ENCODE results near the gene RAD51B. TPM values are rescaled to one million over a fixed set of nuclear protein-coding genes. Genes with fewer than 3 reads are reported as not detected.

Gene RAD51B
- total RNA-seq, 2 donors from 2014 or later = 31.1 to 67.3 TPM

DNA sequence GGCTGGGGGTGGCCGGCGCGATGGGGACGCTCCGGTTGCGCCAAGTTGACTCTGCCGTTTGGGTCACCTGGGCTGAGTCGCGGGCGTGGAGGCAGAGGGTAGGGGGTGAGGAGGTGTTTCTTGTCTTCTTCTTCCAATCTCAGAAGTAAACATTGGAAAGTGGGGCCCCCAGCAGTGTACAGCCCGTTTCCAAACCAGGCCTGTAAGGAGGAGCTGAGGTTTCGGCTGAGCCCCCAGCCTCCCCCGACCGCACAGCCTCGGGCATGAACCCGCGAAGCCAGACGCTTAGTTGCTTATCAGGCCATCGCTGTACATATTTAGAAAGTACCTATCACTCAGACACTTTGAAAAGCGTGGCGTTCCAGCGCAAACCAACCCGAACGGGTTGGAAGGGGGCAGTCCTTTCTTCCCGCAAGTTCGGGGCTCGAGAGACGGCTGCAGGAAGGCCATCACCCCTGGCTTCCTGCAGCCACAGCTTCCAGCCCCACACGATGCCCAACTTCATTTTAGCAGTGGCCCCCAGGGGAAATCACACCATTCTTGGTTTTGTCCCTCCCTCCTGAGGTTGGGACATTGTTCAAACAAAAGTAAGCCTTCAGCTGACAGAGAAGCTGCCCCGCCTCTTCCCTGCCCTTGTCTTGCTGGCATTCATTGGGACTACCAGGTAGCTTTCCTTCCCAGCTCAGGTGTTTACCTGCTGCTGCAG, 809.2 kb downstream of the RAD51B start:
- H3K27ac Mint-ChIP-seq = peak overlapping the region in 1 of 2 donors; percentile 81
- H3K4me1 Mint-ChIP-seq (ENCODE audit: low read depth in 2 of 2) = peaks cover 5 to 16% of the 10 kb centered on the region in 2 donors
- DNase-seq (ENCODE audit: low spot score) (no peak), ATAC-seq (peak in 1 of 2 donors; percentile 52)
- peaks cover 0 to 2% of the 10 kb centered on the region in 2 donors for H3K27me3 Mint-ChIP-seq
- no peaks in the 10 kb centered on the region for H3K9me3 Mint-ChIP-seq
- H3K36me3 Mint-ChIP-seq = no peaks in the 10 kb centered on the region
- H3K4me3 Mint-ChIP-seq = peak overlapping the region; percentile 55

DNA sequence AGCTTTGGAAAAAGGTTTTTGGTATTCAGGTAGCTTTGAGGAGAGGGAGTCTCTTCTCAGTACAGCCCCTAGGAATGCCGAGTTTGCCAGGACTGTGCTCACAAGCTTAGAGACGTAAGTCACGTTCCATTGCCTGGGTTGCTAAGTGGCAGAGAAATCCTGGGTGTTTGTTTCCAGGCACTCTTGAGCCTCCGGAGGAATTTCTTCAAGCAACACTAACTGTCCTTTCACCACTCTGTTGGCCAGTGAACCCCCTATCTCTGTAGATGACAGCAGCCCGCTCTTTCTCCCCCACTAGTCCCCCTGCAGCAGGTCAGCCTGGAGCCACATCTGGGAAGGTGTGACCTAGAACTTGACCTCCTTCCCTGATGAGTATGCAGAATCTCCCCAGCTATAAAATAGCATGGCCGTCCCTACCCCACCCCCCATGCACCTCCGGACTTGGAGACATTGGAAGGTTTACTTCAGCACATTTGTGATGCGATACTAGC, 810.5 kb downstream of the RAD51B start:
- no peak for ATAC-seq
- H3K27ac Mint-ChIP-seq = no peak overlapping the region
- H3K4me1 Mint-ChIP-seq (ENCODE audit: low read depth in 2 of 2) = peaks cover 5 to 16% of the 10 kb centered on the region in 2 donors

GRCh38 chr14:68630611-68631393, 811.2 kb downstream of the RAD51B start:
- Mint-ChIP-seq H3K9me3 (no peaks in the 10 kb centered on the region), H3K36me3 (no peaks in the 10 kb centered on the region), H3K27me3 (peaks cover 0 to under 1% of the 10 kb centered on the region in 2 donors), H3K4me1 (ENCODE audit: low read depth in 2 of 2) (peaks cover 5 to 13% of the 10 kb centered on the region in 2 donors), H3K4me3 (no peak overlapping the region), H3K27ac (no peak overlapping the region)
- no peak for ATAC-seq
- no peak for DNase-seq (ENCODE audit: low spot score)

More for the DNA sequence above, 810.5 kb downstream of the RAD51B start:
- H3K27me3 Mint-ChIP-seq = peaks cover 0 to 2% of the 10 kb centered on the region in 2 donors
- no peaks in the 10 kb centered on the region for H3K9me3 Mint-ChIP-seq
- no peak for DNase-seq (ENCODE audit: low spot score)
- H3K36me3 Mint-ChIP-seq = no peaks in the 10 kb centered on the region
- H3K4me3 Mint-ChIP-seq = no peak overlapping the region

- peaks cover 5 to 16% of the 10 kb centered on the region in 2 donors for H3K4me1 Mint-ChIP-seq (ENCODE audit: low read depth in 2 of 2)
- H3K27me3 Mint-ChIP-seq = no peaks in the 10 kb centered on the region
- ATAC-seq (no peak), DNase-seq (ENCODE audit: low spot score) (no peak)
- no peak overlapping the region for H3K27ac Mint-ChIP-seq
- H3K36me3 Mint-ChIP-seq = no peaks in the 10 kb centered on the region
- no peaks in the 10 kb centered on the region for H3K9me3 Mint-ChIP-seq
- no peak overlapping the region for H3K4me3 Mint-ChIP-seq
Measured at GRCh38 chr14:68631394-68632053, 811.9 kb downstream of the RAD51B start.

- no peaks in the 10 kb centered on the region for H3K36me3 Mint-ChIP-seq
- ATAC-seq (no peak), DNase-seq (ENCODE audit: low spot score) (no peak)
- H3K4me3 Mint-ChIP-seq = no peak overlapping the region
- H3K9me3 Mint-ChIP-seq = no peaks in the 10 kb centered on the region
- H3K4me1 Mint-ChIP-seq (ENCODE audit: low read depth in 2 of 2) = peaks cover 5 to 16% of the 10 kb centered on the region in 2 donors
- H3K27me3 Mint-ChIP-seq = no peaks in the 10 kb centered on the region
- no peak overlapping the region for H3K27ac Mint-ChIP-seq
Measured at GRCh38 chr14:68632054-68632895, 812.7 kb downstream of the RAD51B start.

GRCh38 chr14:68633131-68633991, 813.8 kb downstream of the RAD51B start:
- Mint-ChIP-seq H3K4me3 (no peak overlapping the region), H3K27me3 (no peaks in the 10 kb centered on the region), H3K36me3 (no peaks in the 10 kb centered on the region), H3K9me3 (no peaks in the 10 kb centered on the region), H3K4me1 (ENCODE audit: low read depth in 2 of 2) (peaks cover 5 to 9% of the 10 kb centered on the region in 2 donors), H3K27ac (no peak overlapping the region)
- ATAC-seq = peak; percentile 21 to 43
- no peak for DNase-seq (ENCODE audit: low spot score)

DNA sequence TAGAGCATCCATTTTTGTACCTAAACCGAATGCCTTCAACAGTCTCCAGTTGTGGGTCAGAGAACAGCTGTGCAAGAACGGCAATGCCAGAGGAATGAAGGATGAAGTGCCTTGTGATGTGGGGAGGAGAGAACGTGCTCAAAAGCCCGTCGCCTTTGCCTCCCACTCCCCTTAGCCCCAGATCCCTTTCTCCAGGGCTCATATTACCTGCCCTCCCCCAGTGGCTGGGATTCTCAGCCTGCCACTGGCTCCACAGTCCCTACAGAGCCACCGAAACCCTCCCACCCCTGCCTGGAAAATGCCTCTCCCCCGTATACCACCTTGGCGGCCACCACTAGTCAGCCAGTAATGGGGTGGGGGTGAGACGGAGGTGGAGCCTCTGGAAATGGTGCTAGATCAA, 814.8 kb downstream of the RAD51B start:
- no peak overlapping the region for H3K27ac Mint-ChIP-seq
- no peak for DNase-seq (ENCODE audit: low spot score)
- H3K36me3 Mint-ChIP-seq = no peaks in the 10 kb centered on the region

GRCh38 chr14:68634874-68635595, 815.5 kb downstream of the RAD51B start:
- no peaks in the 10 kb centered on the region for H3K27me3 Mint-ChIP-seq
- H3K4me3 Mint-ChIP-seq = no peak overlapping the region
- H3K36me3 Mint-ChIP-seq = no peaks in the 10 kb centered on the region
- no peak for DNase-seq (ENCODE audit: low spot score)
- no peak overlapping the region for H3K27ac Mint-ChIP-seq
- H3K4me1 Mint-ChIP-seq (ENCODE audit: low read depth in 2 of 2) = peaks cover 0 to 3% of the 10 kb centered on the region in 2 donors
- ATAC-seq = no peak
- H3K9me3 Mint-ChIP-seq = no peaks in the 10 kb centered on the region

More for the DNA sequence above, 814.8 kb downstream of the RAD51B start:
- Mint-ChIP-seq H3K4me3 (no peak overlapping the region), H3K4me1 (ENCODE audit: low read depth in 2 of 2) (peaks cover 0 to 3% of the 10 kb centered on the region in 2 donors), H3K9me3 (no peaks in the 10 kb centered on the region), H3K27me3 (no peaks in the 10 kb centered on the region)
- no peak for ATAC-seq

DNA sequence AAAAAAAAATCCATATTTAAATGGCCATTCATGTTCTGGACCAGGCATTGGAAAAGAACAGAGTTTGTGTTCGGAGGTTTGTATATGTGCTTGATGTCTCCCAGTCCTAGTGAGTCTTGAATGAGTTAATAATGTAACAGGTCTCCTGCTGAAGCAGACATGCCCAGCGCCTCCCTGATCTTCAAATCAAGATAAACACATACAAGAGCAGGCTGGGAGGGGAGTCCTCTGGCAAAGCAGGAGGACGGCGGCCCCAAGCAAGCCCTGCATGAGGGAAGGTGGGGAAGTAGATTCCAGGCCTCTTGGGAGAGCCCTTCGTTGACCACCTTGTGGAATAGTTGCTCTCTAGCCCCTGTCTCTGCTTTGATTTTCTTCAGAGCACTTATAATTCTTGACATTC, 817.0 kb downstream of the RAD51B start:
- no peak overlapping the region for H3K27ac Mint-ChIP-seq
- H3K36me3 Mint-ChIP-seq = peaks cover 15% of the 10 kb centered on the region
- peaks cover 2% of the 10 kb centered on the region for H3K9me3 Mint-ChIP-seq

GRCh38 chr14:68637106-68638021, 817.8 kb downstream of the RAD51B start:
- Mint-ChIP-seq H3K4me3 (no peak overlapping the region), H3K36me3 (peaks cover 15% of the 10 kb centered on the region), H3K27ac (no peak overlapping the region), H3K9me3 (peaks cover 2% of the 10 kb centered on the region), H3K27me3 (no peaks in the 10 kb centered on the region), H3K4me1 (ENCODE audit: low read depth in 2 of 2) (peaks cover 0 to 3% of the 10 kb centered on the region in 2 donors)
- no peak for ATAC-seq
- DNase-seq (ENCODE audit: low spot score) = no peak

More for the DNA sequence above, 817.0 kb downstream of the RAD51B start:
- Mint-ChIP-seq H3K4me3 (no peak overlapping the region), H3K27me3 (no peaks in the 10 kb centered on the region), H3K4me1 (ENCODE audit: low read depth in 2 of 2) (peaks cover 0 to 3% of the 10 kb centered on the region in 2 donors)
- ATAC-seq (no peak), DNase-seq (ENCODE audit: low spot score) (no peak)
